HG02885 (cell line): ENCODE results near the gene CYSRT1.

Source experiments
- ATAC-seq: cut with Tn5 transposase; IDR thresholded peaks from one replicate; pipeline ENCODE4 v1.9.1; 2021; ENCODE audit warnings: mild to moderate bottlenecking; ENCODE audit not compliant: unreplicated experiment, poor library complexity

CYSRT1 gene

GRCh38 chr9:137222190-137223077, 2.5 kb upstream of the CYSRT1 start, which contains the start of gene RNF208:
TSS of gene RNF208 (minus strand) at chr9:137222240. CDS start at chr9:137221212, 1,028 bp downstream.
- ATAC-seq: no peak

- peak; percentile 80 for ATAC-seq
Measured at GRCh38 chr9:137223078-137223970, 1.6 kb upstream of the CYSRT1 start.

- no peak for ATAC-seq
Measured at GRCh38 chr9:137225699-137226331, 841 bp downstream of the CYSRT1 start.

GRCh38 chr9:137226338-137227053, 1.5 kb downstream of the CYSRT1 start:
- ATAC-seq: no peak

GRCh38 chr9:137227054-137227852, 2.3 kb downstream of the CYSRT1 start, which contains the start of gene RNF224:
TSS of gene RNF224 (plus strand) at chr9:137227502. CDS start at chr9:137228336, 834 bp downstream.
- ATAC-seq: no peak

GRCh38 chr9:137227853-137228505, 3.0 kb downstream of the CYSRT1 start:
- no peak for ATAC-seq

GRCh38 chr9:137228506-137228967, 3.6 kb downstream of the CYSRT1 start:
- ATAC-seq: no peak

- no peak for ATAC-seq
Measured at GRCh38 chr9:137228968-137229896, 4.3 kb downstream of the CYSRT1 start.

GRCh38 chr9:137229903-137230704, 5.1 kb downstream of the CYSRT1 start:
- ATAC-seq: no peak

- no peak for ATAC-seq
Measured at GRCh38 chr9:137230705-137231371, 5.9 kb downstream of the CYSRT1 start, which contains the start of gene SLC34A3. TSS of gene SLC34A3 (plus strand) at chr9:137230901. CDS start at chr9:137231703, 802 bp downstream.

GRCh38 chr9:137231372-137232039, 6.5 kb downstream of the CYSRT1 start:
- ATAC-seq: no peak

GRCh38 chr9:137232101-137232500, 7.1 kb downstream of the CYSRT1 start:
- no peak for ATAC-seq

GRCh38 chr9:137232510-137232909, 7.5 kb downstream of the CYSRT1 start:
- no peak for ATAC-seq

- ATAC-seq: no peak
Measured at GRCh38 chr9:137233143-137233980, 8.4 kb downstream of the CYSRT1 start.
